ENCODE results near the gene PRADC1. TPM values are rescaled to one million over a fixed set of nuclear protein-coding genes. Genes with fewer than 3 reads are reported as not detected.
A peak's percentile ranks its signal among the peaks of the same experiment; 100 is the strongest.

Gene PRADC1
- polyA plus RNA-seq, 3 donors, result 9.0 to 49.2 (median 33.3) TPM

DNA sequence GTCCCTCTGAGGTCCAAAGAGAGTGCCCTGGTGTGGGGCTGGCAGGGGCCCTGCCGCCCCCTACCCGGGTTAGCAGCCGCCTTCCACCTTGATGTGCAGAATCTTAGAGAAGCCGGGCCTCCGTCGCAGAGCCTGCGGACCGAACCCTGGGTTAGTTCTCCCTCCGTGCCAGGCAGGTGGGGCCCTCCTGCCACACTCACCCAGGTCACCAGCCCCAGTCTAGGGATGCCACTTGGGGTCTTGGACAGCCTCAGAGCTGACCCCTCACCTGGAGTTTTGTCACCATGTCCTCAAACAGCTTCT lies 25.8 kb upstream of the PRADC1 start:
- WGBS (ENCODE audit: insufficient coverage), result over 99% methylated on average over 8 of the region's 9 CpGs
- Mint-ChIP-seq H3K4me3 (no peak overlapping the region), H3K4me1 (peaks cover 7% of the 10 kb centered on the region)

DNA sequence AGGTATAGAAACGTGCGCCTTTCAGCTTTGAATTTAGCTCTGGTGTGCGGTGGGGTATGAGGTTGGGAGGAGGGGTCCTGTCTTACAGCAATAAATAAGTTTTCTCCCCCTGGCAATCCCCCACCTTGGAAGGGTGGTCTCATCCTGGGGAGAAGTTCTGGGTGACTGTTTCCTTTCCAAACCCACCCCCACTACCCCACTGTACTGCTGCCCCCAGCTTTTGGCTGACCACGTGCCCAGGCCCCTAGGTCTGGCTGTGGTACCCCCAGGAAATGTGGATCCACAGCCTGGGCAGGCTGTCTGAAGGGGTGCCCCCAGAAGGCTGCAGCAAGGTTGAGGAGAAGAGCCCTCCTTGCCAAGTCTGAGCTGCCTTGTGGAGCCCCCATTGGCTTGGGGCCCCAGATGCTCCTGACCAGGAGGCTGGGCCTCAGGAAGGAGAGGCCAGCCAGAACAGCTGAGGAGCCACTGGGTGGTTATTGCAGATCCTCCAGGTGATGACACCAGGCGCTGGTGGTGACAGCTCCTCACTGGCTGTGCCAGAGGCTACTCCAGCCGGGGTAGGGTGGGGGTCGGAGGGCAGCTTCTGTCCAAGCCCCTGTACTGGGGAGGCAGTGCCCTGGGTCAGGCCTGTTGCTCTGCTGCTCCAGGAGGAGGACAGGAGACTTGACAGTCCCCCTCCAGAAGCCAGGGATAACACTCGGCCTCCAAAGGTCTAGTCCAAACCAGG lies 25.3 kb upstream of the PRADC1 start:
- Mint-ChIP-seq H3K27ac (peak overlapping the region in 1 of 7 donors; percentile 32), H3K9me3 (no peaks in the 10 kb centered on the region), H3K4me1 (peaks cover 9% of the 10 kb centered on the region), H3K27me3 (ENCODE audit: low read depth in 3 of 3) (peaks cover 1% of the 10 kb centered on the region in 3 donors), H3K4me3 (no peak overlapping the region), H3K36me3 (peaks cover 36 to 47% of the 10 kb centered on the region in 2 donors)
- H3K9me3 ChIP-seq (replicated peaks in 1 of 2; ENCODE audit: control insufficient read depth in 1 of 2, insufficient read depth in 1 of 2, low read length in 2 of 2), result no peaks in the 10 kb centered on the region
- no peak overlapping the region for H3K27ac ChIP-seq (ENCODE audit: low read depth in 1 of 2, low read length in 2 of 2)
- no peak overlapping the region for H3K4me3 ChIP-seq (replicated peaks in 1 of 3; ENCODE audit: low read depth in 2 of 3, low read length in 3 of 3)
- no peak for DNase-seq
- H3K79me2 ChIP-seq (ENCODE audit: insufficient read depth, low read length), result no peaks in the 10 kb centered on the region
- no peaks in the 10 kb centered on the region for H3K27me3 ChIP-seq (ENCODE audit: control insufficient read depth in 2 of 2, insufficient read depth in 2 of 2, low read length in 2 of 2)
- no peak overlapping the region for H3K4me2 ChIP-seq (replicated peaks; ENCODE audit: extremely low read depth, low read length, poor library complexity, severe bottlenecking)
- H2AFZ ChIP-seq (ENCODE audit: insufficient read depth, low read depth, low read length, poor library complexity, severe bottlenecking), result no peak overlapping the region
- H3K9ac ChIP-seq (ENCODE audit: insufficient read depth, low read length, poor library complexity, severe bottlenecking), result no peak overlapping the region
- H3K36me3 ChIP-seq (replicated peaks in 1 of 2; ENCODE audit: control insufficient read depth in 1 of 2, insufficient read depth in 2 of 2, low read length in 2 of 2), result peaks cover 33 to 79% of the 10 kb centered on the region in 2 donors
- TF ChIP-seq, protein P1, sequence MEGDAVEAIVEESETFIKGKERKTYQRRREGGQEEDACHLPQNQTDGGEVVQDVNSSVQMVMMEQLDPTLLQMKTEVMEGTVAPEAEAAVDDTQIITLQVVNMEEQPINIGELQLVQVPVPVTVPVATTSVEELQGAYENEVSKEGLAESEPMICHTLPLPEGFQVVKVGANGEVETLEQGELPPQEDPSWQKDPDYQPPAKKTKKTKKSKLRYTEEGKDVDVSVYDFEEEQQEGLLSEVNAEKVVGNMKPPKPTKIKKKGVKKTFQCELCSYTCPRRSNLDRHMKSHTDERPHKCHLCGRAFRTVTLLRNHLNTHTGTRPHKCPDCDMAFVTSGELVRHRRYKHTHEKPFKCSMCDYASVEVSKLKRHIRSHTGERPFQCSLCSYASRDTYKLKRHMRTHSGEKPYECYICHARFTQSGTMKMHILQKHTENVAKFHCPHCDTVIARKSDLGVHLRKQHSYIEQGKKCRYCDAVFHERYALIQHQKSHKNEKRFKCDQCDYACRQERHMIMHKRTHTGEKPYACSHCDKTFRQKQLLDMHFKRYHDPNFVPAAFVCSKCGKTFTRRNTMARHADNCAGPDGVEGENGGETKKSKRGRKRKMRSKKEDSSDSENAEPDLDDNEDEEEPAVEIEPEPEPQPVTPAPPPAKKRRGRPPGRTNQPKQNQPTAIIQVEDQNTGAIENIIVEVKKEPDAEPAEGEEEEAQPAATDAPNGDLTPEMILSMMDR (IDR thresholded peaks at IDR 0.05), result no peak
- peaks cover 0 to 8% of the 10 kb centered on the region in 2 donors for H3K4me1 ChIP-seq (ENCODE audit: control insufficient read depth in 1 of 2, insufficient read depth in 2 of 2, low read length in 2 of 2)
- 89% methylated on average over 5 of the region's 8 CpGs for WGBS (ENCODE audit: insufficient coverage)
- no peaks in the 10 kb centered on the region for H4K20me1 ChIP-seq (ENCODE audit: insufficient read depth, low read length)
- intact Hi-C loops (cut with micrococcal nuclease), result no loop called here

More for the DNA sequence above, 25.8 kb upstream of the PRADC1 start:
- H3K4me3 ChIP-seq (replicated peaks in 1 of 3; ENCODE audit: low read depth in 2 of 3, low read length in 3 of 3), result no peak overlapping the region
- no peaks in the 10 kb centered on the region for H3K9me3 ChIP-seq (replicated peaks in 1 of 2; ENCODE audit: control insufficient read depth in 1 of 2, insufficient read depth in 1 of 2, low read length in 2 of 2)
- no peaks in the 10 kb centered on the region for H3K9me3 Mint-ChIP-seq
- no peak for DNase-seq
- TF ChIP-seq, protein P1 (IDR thresholded peaks at IDR 0.05), result no peak
- peaks cover 38 to 79% of the 10 kb centered on the region in 2 donors for H3K36me3 ChIP-seq (replicated peaks in 1 of 2; ENCODE audit: control insufficient read depth in 1 of 2, insufficient read depth in 2 of 2, low read length in 2 of 2)
- peaks cover 0 to 3% of the 10 kb centered on the region in 2 donors for H3K4me1 ChIP-seq (ENCODE audit: control insufficient read depth in 1 of 2, insufficient read depth in 2 of 2, low read length in 2 of 2)
- H3K27ac Mint-ChIP-seq, result peak overlapping the region in 2 of 7 donors; percentile 32 to 75
- H3K9ac ChIP-seq (ENCODE audit: insufficient read depth, low read length, poor library complexity, severe bottlenecking), result no peak overlapping the region
- no peaks in the 10 kb centered on the region for H3K27me3 ChIP-seq (ENCODE audit: control insufficient read depth in 2 of 2, insufficient read depth in 2 of 2, low read length in 2 of 2)
- peaks cover 38 to 50% of the 10 kb centered on the region in 2 donors for H3K36me3 Mint-ChIP-seq
- H3K27ac ChIP-seq (ENCODE audit: low read depth in 1 of 2, low read length in 2 of 2), result no peak overlapping the region
- H3K4me2 ChIP-seq (replicated peaks; ENCODE audit: extremely low read depth, low read length, poor library complexity, severe bottlenecking), result no peak overlapping the region
- H4K20me1 ChIP-seq (ENCODE audit: insufficient read depth, low read length), result no peaks in the 10 kb centered on the region
- peaks cover 1% of the 10 kb centered on the region in 3 donors for H3K27me3 Mint-ChIP-seq (ENCODE audit: low read depth in 3 of 3)
- no peaks in the 10 kb centered on the region for H3K79me2 ChIP-seq (ENCODE audit: insufficient read depth, low read length)
- intact Hi-C loops (cut with micrococcal nuclease), result no loop called here
- H2AFZ ChIP-seq (ENCODE audit: insufficient read depth, low read depth, low read length, poor library complexity, severe bottlenecking), result no peak overlapping the region

Measured in CD14-positive monocyte (primary cell).